Measurements from ENCODE around the gene LCE6A. TPM values are rescaled to one million over a fixed set of nuclear protein-coding genes. Genes with fewer than 3 reads are reported as not detected.

LCE6A gene, protein sequence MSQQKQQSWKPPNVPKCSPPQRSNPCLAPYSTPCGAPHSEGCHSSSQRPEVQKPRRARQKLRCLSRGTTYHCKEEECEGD
- not detected in 2 replicates for total RNA-seq

DNA sequence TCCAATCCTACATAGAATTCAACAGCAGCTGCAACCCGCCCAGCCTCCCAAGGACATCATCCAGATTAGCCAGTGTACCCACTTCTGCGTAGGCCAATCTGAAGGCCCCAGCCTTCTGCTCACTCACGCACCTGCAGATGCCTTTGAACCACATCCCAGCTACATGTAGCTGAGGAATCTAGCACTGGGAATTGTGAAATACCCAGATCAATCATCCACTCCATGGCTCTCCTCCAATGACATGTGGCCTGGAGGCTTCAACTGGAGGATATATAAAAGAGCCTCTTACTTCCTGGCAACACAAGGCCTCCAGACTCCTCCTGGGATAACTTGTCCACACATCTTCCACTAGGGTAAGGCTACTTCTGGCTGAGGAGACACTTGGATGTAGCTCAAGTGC lies at the start of gene LCE6A:
Gene LCE6A, plus strand, starts transcription at position 301 of the 400 bp plus-strand sequence. CDS start 665 bp downstream, outside the sequence.

DNA sequence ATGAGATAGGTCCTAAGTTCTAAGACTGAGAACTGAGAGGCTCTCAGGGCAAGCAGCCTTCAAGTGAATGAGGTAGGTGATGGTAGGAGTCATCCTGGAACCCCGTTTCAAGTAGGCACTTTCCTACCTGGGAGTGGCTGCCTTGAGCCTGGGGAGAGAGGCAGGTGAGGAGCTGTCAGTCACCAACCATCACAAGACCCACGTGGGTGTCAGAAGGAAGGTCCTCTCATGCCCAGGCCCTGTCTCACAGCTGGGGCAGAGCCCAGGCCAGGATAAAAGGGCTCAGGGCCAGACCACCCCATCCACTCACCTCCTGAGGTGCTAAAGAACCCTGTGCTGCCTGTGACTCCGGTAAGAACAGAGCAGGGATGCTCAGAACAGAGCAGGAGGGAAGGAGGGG lies 46.2 kb upstream of the LCE6A start, which contains the start of gene LCE1D:
Gene LCE1D, plus strand, starts transcription at position 301 of the 400 bp plus-strand sequence. CDS start 1,074 bp downstream, outside the sequence.

DNA sequence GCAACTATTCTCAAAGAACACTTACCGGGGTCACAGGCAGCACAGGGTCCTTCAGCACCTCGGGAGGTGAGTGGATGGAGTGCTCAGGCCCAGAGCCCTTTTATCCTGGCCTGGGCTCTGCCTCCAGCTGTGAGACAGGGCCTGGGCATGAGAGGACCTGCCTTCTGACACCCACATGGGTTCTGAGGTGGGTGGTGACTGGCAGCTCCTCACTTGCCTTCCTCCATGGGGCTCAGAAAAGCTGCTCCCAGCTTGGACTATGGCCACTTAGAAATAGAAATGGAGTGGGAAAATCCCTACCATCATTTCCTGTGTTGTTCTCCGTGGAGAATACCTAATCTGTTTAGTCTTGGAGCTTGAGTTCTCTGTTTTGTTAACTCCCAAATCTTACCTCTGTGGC lies 36.1 kb upstream of the LCE6A start, which contains the start of gene LCE1C:
Gene LCE1C, minus strand, starts transcription at position 76 of the 400 bp plus-strand sequence. CDS start 1,173 bp downstream, outside the sequence.

DNA sequence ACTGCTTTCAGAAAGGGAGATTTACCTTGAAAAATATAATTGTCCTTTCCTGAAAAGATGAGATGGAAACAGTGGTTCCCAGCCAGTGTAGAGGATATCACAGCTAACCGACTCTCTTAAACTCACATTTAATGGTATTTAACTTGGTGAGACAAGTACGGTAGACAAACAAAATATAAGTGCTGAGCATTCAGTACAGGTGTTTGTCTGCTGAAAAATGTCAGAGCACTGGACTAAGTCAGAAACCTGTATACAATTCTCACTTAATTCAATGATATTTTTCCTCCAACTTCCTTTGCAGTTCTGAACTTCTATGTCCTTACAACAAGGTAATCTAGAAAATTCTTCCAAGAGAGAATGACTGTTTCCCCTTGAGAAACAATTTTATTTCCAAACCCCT lies 31.0 kb upstream of the LCE6A start, which contains the start of gene LCE1B:
Gene LCE1B, plus strand, starts transcription at position 301 of the 400 bp plus-strand sequence. CDS start 476 bp downstream, outside the sequence.

DNA sequence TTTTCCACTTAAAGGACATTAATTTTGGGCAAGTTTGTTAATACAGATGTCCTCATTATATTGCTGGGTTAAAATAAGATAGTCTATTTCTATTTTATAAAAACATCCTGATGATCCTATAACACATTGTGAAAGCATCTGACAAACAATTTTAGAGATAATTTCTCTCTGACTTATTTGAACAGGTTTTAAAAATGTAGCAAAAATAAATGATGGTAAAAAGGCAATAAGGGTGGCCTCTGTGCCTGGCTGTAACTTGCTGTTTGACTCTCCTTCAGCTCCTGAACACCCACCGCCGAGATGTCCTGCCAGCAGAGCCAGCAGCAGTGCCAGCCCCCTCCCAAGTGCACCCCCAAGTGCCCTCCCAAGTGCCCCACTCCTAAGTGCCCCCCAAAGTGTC lies 15.5 kb upstream of the LCE6A start, which contains the start of gene LCE1A:
Gene LCE1A, plus strand, starts transcription at position 301 of the 400 bp plus-strand sequence. Its CDS starts 0 bp downstream, at position 301.

DNA sequence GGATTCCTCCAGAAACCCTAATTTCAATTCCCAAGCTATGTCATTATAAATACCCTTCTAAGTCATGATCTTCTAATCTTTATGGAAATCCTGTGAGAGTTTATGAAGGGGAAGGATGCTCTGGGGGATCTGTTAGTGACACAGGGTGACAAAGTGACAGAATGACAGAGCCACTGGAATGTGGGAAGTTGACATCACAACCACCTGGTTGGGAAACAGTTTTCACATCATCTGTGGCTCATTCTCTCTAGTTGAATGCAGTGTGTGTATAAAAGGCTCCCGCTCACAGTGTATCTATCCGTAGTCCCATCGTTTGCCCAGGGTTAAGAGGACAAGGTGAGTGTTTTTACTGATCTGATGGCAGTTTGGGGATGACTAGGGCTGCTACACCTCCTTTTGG lies 17.0 kb downstream of the LCE6A start, which contains the start of gene LCE7A:
Gene LCE7A, plus strand, starts transcription at position 301 of the 400 bp plus-strand sequence. CDS start 702 bp downstream, outside the sequence.

DNA sequence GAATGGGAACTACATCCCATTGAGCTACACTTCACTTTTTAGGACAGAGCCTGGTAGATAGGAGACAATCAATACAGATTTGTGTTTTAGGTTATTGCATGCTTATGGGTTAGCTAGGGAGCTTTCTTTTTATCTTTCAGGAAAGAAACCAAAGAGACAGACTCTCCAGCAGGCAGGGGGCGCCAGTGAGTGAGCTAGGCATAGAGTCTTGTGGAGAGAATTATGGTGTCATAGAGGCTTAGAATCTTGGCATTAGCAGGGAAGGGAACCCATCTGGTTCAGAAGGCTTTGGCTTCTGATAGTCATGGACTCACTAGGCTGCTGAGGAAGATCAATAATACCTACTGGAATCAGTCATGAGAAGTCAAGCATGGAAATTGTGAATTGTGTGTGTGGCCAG lies 35.4 kb downstream of the LCE6A start, which contains the start of gene SMCP:
Gene SMCP, plus strand, starts transcription at position 281 of the 400 bp plus-strand sequence. CDS start 6,101 bp downstream, outside the sequence.

Other genes with a start within 250 kb of the LCE6A start
- gene LCE3C, start 242.6 kb upstream of the LCE6A start, total RNA-seq, result not detected in 2 replicates
- not detected in 2 replicates for gene LCE3B, start 229.0 kb upstream of the LCE6A start, total RNA-seq
- not detected in 2 replicates for gene LCE3A, start 219.8 kb upstream of the LCE6A start, total RNA-seq
- not detected in 2 replicates for gene LCE2D, start 179.5 kb upstream of the LCE6A start, total RNA-seq
- not detected in 2 replicates for gene LCE2C, start 167.6 kb upstream of the LCE6A start, total RNA-seq
- gene LCE2B, start 156.7 kb upstream of the LCE6A start, total RNA-seq, result not detected in 2 replicates
- not detected in 2 replicates for gene LCE2A, start 144.5 kb upstream of the LCE6A start, total RNA-seq
- not detected in 2 replicates for gene LCE4A, start 134.7 kb upstream of the LCE6A start, total RNA-seq
- not detected in 2 replicates for gene KPRP, start 84.8 kb upstream of the LCE6A start, total RNA-seq
- not detected in 2 replicates for gene LCE1F, start 67.7 kb upstream of the LCE6A start, total RNA-seq
- gene LCE1E, start 56.6 kb upstream of the LCE6A start, total RNA-seq, result not detected in 2 replicates
- not detected in 2 replicates for gene LCE1D, start 46.1 kb upstream of the LCE6A start, total RNA-seq
- gene LCE1C, start 36.2 kb upstream of the LCE6A start, total RNA-seq, result not detected in 2 replicates
- gene LCE1B, start 30.9 kb upstream of the LCE6A start, total RNA-seq, result not detected in 2 replicates
- gene LCE1A, start 15.4 kb upstream of the LCE6A start, total RNA-seq, result not detected in 2 replicates
- not detected in 2 replicates for gene LCE7A, start 17.1 kb downstream of the LCE6A start, total RNA-seq
- not detected in 2 replicates for gene SMCP, start 35.5 kb downstream of the LCE6A start, total RNA-seq
- not detected in 2 replicates for gene IVL, start 65.7 kb downstream of the LCE6A start, total RNA-seq
- not detected in 2 replicates for gene SPRR5, start 104.3 kb downstream of the LCE6A start, total RNA-seq
- not detected in 2 replicates for gene SPRR4, start 127.8 kb downstream of the LCE6A start, total RNA-seq
- not detected in 2 replicates for gene SPRR1A, start 141.2 kb downstream of the LCE6A start, total RNA-seq
- gene SPRR3, start 158.9 kb downstream of the LCE6A start, total RNA-seq, result not detected in 2 replicates
- gene SPRR1B, start 188.3 kb downstream of the LCE6A start, total RNA-seq, result not detected in 2 replicates
- gene SPRR2D, start 198.3 kb downstream of the LCE6A start, total RNA-seq, result not detected in 2 replicates
- not detected in 2 replicates for gene SPRR2A, start 214.7 kb downstream of the LCE6A start, total RNA-seq
- not detected in 2 replicates for gene SPRR2B, start 228.8 kb downstream of the LCE6A start, total RNA-seq

Measured in smooth muscle cell of trachea (primary cell).